PC-3 (cell line): ENCODE results near the gene TSNAX.

Experiments
- EZH2 ChIP-seq: fragments of 300-600 bp; sonication (generic); IDR thresholded peaks from one replicate; pipeline ENCODE4 v1.6.1; 2017; ENCODE audit warnings: antibody characterized with exemption, mild to moderate bottlenecking, low read length; ENCODE audit not compliant: unreplicated experiment
- TF ChIP-seq, protein P1 (sequence below): fragments of 300-600 bp; sonication (generic); conservative IDR thresholded peaks from 2 replicates; pipeline ENCODE4 v1.5.1; 2017; ENCODE audit warnings: antibody characterized with exemption, low read depth, mild to moderate bottlenecking, low read length

DNA sequence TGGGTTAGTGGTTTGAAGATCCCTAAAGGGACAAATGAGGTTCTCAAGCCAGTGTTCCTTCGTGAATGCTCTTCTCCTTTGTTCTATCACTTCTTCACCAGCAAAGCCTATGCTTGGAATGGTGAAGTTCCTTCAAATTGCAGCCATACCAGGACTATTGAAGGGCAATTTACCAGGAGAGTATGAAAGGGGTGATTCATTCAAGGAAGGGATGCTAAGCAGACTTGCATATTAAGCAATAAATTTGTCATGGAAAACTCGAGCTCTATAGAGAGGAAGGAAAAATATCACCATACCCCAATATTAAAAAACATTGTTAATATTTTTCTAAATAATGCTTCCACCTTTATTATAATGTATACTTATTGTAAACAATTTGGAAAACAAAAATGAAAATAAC, 9.3 kb upstream of the TSNAX start:
- TF ChIP-seq, protein P1, sequence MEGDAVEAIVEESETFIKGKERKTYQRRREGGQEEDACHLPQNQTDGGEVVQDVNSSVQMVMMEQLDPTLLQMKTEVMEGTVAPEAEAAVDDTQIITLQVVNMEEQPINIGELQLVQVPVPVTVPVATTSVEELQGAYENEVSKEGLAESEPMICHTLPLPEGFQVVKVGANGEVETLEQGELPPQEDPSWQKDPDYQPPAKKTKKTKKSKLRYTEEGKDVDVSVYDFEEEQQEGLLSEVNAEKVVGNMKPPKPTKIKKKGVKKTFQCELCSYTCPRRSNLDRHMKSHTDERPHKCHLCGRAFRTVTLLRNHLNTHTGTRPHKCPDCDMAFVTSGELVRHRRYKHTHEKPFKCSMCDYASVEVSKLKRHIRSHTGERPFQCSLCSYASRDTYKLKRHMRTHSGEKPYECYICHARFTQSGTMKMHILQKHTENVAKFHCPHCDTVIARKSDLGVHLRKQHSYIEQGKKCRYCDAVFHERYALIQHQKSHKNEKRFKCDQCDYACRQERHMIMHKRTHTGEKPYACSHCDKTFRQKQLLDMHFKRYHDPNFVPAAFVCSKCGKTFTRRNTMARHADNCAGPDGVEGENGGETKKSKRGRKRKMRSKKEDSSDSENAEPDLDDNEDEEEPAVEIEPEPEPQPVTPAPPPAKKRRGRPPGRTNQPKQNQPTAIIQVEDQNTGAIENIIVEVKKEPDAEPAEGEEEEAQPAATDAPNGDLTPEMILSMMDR, result no peak
- TF ChIP-seq EZH2, result no peak
